ENCODE data around the gene ZNF317.

GRCh38 chr19:9139609-9140158 lies 513 bp upstream of the ZNF317 start:
- TF ChIP-seq POLR2A (IDR thresholded peaks at IDR 0.05) (no peak), CTCF (IDR thresholded peaks at IDR 0.05) (no peak)
